H1 (cell line): ENCODE measurements around the gene TMEM150B. TPM values are rescaled to one million over a fixed set of nuclear protein-coding genes. Genes with fewer than 3 reads are reported as not detected.

ENCODE experiments used
- CBX5 ChIP-seq: fragments of 300-800, 300-1000 bp; sonication (generic); IDR thresholded peaks from 2 replicates; pipeline ENCODE4 v1.7.1; 2016; ENCODE audit warnings: antibody characterized with exemption, low read length, low read depth
- CHD1 ChIP-seq: IDR thresholded peaks from 2 replicates; pipeline ENCODE4 v1.6.1; 2012; ENCODE audit warnings: low read depth, low read length, improper control_type of control experiment
- CREB1 ChIP-seq: IDR thresholded peaks from 2 replicates; pipeline ENCODE4 v1.6.1; 2012; ENCODE audit warnings: inconsistent platforms
- CTCF ChIP-seq, 3 experiments: IDR thresholded peaks; 1 replicate in 2 of 3; 2 replicates in 1 of 3; pipeline versions ENCODE4 v1.5.1 to v1.6.1; 2011; ENCODE audit warnings: low read length in 3 of 3, mild to moderate bottlenecking in 3 of 3, inconsistent platforms in 2 of 3, low read depth in 1 of 3, moderate library complexity in 1 of 3; ENCODE audit not compliant: insufficient read depth in 1 of 3; ENCODE audit errors: control extremely low read depth in 1 of 3
- NANOG ChIP-seq: IDR thresholded peaks from 2 replicates; pipeline ENCODE4 v1.6.1; 2011; ENCODE audit warnings: low read length, low read depth, mild to moderate bottlenecking, inconsistent platforms; ENCODE audit not compliant: insufficient read depth, poor library complexity, severe bottlenecking
- NRF1 ChIP-seq: IDR thresholded peaks from 2 replicates; pipeline ENCODE4 v1.6.1; 2011; ENCODE audit warnings: mild to moderate bottlenecking, low read depth, low read length, improper control_type of control experiment
- POLR2A ChIP-seq, 2 experiments: IDR thresholded peaks; 1 replicate in 1 of 2; 2 replicates in 1 of 2; pipeline ENCODE4 v1.6.1; 2011; ENCODE audit warnings: low read depth in 2 of 2, low read length in 2 of 2, mild to moderate bottlenecking in 2 of 2; ENCODE audit errors: control extremely low read depth in 1 of 2
- RAD21 ChIP-seq, 2 experiments: IDR thresholded peaks in 1 of 2; conservative IDR thresholded peaks in 1 of 2; 2 replicates each; pipeline ENCODE4 v1.6.1; 2011; ENCODE audit warnings: low read depth in 2 of 2, low read length in 2 of 2, improper control_type of control experiment in 1 of 2, inconsistent platforms in 1 of 2, mild to moderate bottlenecking in 1 of 2, moderate library complexity in 1 of 2
- RXRA ChIP-seq: IDR thresholded peaks from 2 replicates; pipeline ENCODE4 v1.6.1; 2011; ENCODE audit warnings: low read depth, mild to moderate bottlenecking, low read length, moderate library complexity; ENCODE audit not compliant: insufficient read depth
- SP4 ChIP-seq: IDR thresholded peaks from 2 replicates; pipeline ENCODE4 v1.6.1; 2012; ENCODE audit warnings: low read length, inconsistent platforms
- TAF1 ChIP-seq: IDR thresholded peaks from 2 replicates; pipeline ENCODE4 v1.6.1; 2011; ENCODE audit warnings: mild to moderate bottlenecking, low read depth, low read length
- TEAD4 ChIP-seq: IDR thresholded peaks from 2 replicates; pipeline ENCODE4 v1.6.1; 2012; ENCODE audit warnings: low read depth, low read length, inconsistent platforms, mixed read lengths
- polyA plus RNA-seq, 7 experiments: library from polyadenylated mRNA; depleted of rRNA in 3 of 7; stranded (reverse) in 5 of 7; unstranded in 2 of 7; fragments of >200 nt in 5 of 7; fragments of 200-250 nt in 2 of 7; gene quantifications; 1 replicate in 5 of 7; 2 replicates in 1 of 7; 4 replicates in 1 of 7; pipeline versions ENCODE4 v1.2.1 to v1.2.3, GENCODE V29; 2011 to 2013; ENCODE audit warnings: missing spikeins in 2 of 7, mixed read lengths in 2 of 7
- total RNA-seq: library from RNA; stranded (reverse); fragmentation: NEBNext Ultra II Directional; extraction: Animal tissue kit (Norgen Biotek cat#: 25700); gene quantifications from 2 replicates; pipeline ENCODE4 v1.2.1, GENCODE V29; 2021

Gene TMEM150B
- total and polyA plus RNA-seq, 2 of the 8 experiments (the other 6 are each of a cell fraction or from before 2014, with no cell fraction given) = 0.41 to 0.91 TPM

GRCh38 chr19:55339105-55339888 lies 14.2 kb upstream of the TMEM150B start, which contains the start of gene KMT5C (continued):
- no peak; a peak in 1 of 4 replicates for TF ChIP-seq RAD21 (IDR thresholded peaks at IDR 0.05 in 1 of 2, conservative IDR thresholded peaks at IDR 0.05 in 1 of 2; ENCODE audit: low read depth in 2 of 2, low read length in 2 of 2)
- TF ChIP-seq POLR2A (IDR thresholded peaks at IDR 0.05; ENCODE audit: control extremely low read depth in 1 of 2, low read depth in 2 of 2, low read length in 2 of 2) = no peak; a peak in 1 of 3 replicates
- TF ChIP-seq NRF1 = peak; percentile 27; the same call in 1 of the 2 replicates
- peak; percentile 83 for TF ChIP-seq TAF1
- TF ChIP-seq TEAD4 = no peak
- no peak for TF ChIP-seq RXRA
- peak; percentile 69; the same call in 1 of the 2 replicates for TF ChIP-seq SP4
- peak; percentile 11 for TF ChIP-seq NANOG
- no peak for TF ChIP-seq CHD1
- TF ChIP-seq CTCF (IDR thresholded peaks at IDR 0.05; ENCODE audit: control extremely low read depth in 1 of 3, insufficient read depth in 1 of 3, low read depth in 1 of 3, low read length in 3 of 3) = peak in 1 of 3 experiments; percentile 7; a peak in 1 of 4 replicates
- no peak for TF ChIP-seq CBX5
- TF ChIP-seq CREB1 = peak; percentile 92
- TF ChIP-seq, all 59 proteins: peak for 15
